A549 (cell line): ENCODE measurements around the gene PTPRN2.

Experiments
- BHLHE40 ChIP-seq: IDR thresholded peaks from 2 replicates; pipeline ENCODE4 v1.6.1; 2012; ENCODE audit warnings: low read depth, low read length, inconsistent platforms
- HDAC2 ChIP-seq: fragments of 200-600 bp; sonication (generic); IDR thresholded peaks from 2 replicates; pipeline ENCODE4 v1.6.1; 2016
- HMGXB4 ChIP-seq: fragments of 250-450 bp; sonication (Bioruptor Pico); IDR thresholded peaks from 2 replicates; pipeline ENCODE4 v1.5.0; 2021; ENCODE audit warnings: mild to moderate bottlenecking, moderate library complexity, borderline replicate concordance
- JUN ChIP-seq, 2 experiments: fragments of >200 bp; sonication (Bioruptor Twin); formaldehyde crosslinking; IDR thresholded peaks; 2 replicates in 1 of 2; 3 replicates in 1 of 2; pipeline ENCODE4 v1.6.1; 2016 to 2017
- KDM5A ChIP-seq: fragments of 200-600 bp; sonication (generic); IDR thresholded peaks from 2 replicates; pipeline ENCODE4 v1.6.1; 2016; ENCODE audit warnings: antibody characterized with exemption, mild to moderate bottlenecking
- MAFK ChIP-seq: fragments of 450-650 bp; IDR thresholded peaks from 2 replicates; pipeline ENCODE4 v1.6.1; 2014; ENCODE audit not compliant: partially characterized antibody
- NR3C1 ChIP-seq: fragments of >200 bp; sonication (Bioruptor Twin); formaldehyde crosslinking; IDR thresholded peaks from 3 replicates; pipeline ENCODE4 v1.6.1; 2017
- PBX3 ChIP-seq: IDR thresholded peaks from 2 replicates; pipeline ENCODE4 v1.6.1; 2012
- POLR2A ChIP-seq: IDR thresholded peaks from 2 replicates; pipeline ENCODE4 v1.6.1; 2012; ENCODE audit warnings: mild to moderate bottlenecking, low read length
- RFX5 ChIP-seq: fragments of 450-650 bp; IDR thresholded peaks from 2 replicates; pipeline ENCODE4 v1.7.1; 2014; ENCODE audit warnings: antibody characterized with exemption, mild to moderate bottlenecking, moderate library complexity
- TF ChIP-seq, protein P1 (sequence below): fragments of >200 bp; sonication (Bioruptor Twin); formaldehyde crosslinking; IDR thresholded peaks from 3 replicates; pipeline ENCODE4 v1.5.1; 2016

GRCh38 chr7:157567666-157568065 is 1020.0 kb downstream of the PTPRN2 start:
- TF ChIP-seq, protein P1, sequence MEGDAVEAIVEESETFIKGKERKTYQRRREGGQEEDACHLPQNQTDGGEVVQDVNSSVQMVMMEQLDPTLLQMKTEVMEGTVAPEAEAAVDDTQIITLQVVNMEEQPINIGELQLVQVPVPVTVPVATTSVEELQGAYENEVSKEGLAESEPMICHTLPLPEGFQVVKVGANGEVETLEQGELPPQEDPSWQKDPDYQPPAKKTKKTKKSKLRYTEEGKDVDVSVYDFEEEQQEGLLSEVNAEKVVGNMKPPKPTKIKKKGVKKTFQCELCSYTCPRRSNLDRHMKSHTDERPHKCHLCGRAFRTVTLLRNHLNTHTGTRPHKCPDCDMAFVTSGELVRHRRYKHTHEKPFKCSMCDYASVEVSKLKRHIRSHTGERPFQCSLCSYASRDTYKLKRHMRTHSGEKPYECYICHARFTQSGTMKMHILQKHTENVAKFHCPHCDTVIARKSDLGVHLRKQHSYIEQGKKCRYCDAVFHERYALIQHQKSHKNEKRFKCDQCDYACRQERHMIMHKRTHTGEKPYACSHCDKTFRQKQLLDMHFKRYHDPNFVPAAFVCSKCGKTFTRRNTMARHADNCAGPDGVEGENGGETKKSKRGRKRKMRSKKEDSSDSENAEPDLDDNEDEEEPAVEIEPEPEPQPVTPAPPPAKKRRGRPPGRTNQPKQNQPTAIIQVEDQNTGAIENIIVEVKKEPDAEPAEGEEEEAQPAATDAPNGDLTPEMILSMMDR = no peak
- TF ChIP-seq MAFK (no peak), HDAC2 (no peak), POLR2A (no peak), RFX5 (no peak), HMGXB4 (CRISPR knock-in tag) (no peak), JUN (IDR thresholded peaks at IDR 0.05) (no peak), BHLHE40 (no peak), NR3C1 (no peak), KDM5A (no peak), PBX3 (no peak)
